Activated CD4-positive, alpha-beta T cell treated with anti-CD3 and anti-CD28 coated beads for 1 hour (primary cell): ENCODE results near the gene TMEM107.

Source experiments
- DNase-seq: peaks from one replicate; pipeline ENCODE4 v3.0.0-alpha.2; 2020

TMEM107 gene

GRCh38 chr17:8161289-8162232, 14.6 kb downstream of the TMEM107 start:
- DNase-seq = no peak

- DNase-seq = no peak
Observed at GRCh38 chr17:8160741-8161221, 15.4 kb downstream of the TMEM107 start.

DNA sequence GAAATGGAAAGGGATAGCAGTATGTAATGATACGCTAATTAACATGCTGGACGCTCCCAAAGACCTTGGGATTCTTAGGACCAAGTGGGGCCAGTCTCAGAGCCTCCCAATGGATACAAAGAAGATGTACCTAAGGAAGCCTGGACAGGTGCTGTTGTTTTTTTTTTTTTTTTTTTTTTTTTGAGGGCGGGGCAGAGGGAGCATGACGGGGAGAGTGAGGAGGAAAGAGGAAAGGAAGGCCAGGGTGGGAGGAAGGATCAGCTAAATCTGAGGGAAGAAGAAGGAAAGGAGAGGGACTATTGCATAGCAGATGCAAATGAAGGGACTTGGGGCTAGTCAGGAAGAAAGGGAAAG, 16.0 kb downstream of the TMEM107 start:
- DNase-seq = no peak

GRCh38 chr17:8159459-8160223, 16.5 kb downstream of the TMEM107 start:
- no peak for DNase-seq

DNA sequence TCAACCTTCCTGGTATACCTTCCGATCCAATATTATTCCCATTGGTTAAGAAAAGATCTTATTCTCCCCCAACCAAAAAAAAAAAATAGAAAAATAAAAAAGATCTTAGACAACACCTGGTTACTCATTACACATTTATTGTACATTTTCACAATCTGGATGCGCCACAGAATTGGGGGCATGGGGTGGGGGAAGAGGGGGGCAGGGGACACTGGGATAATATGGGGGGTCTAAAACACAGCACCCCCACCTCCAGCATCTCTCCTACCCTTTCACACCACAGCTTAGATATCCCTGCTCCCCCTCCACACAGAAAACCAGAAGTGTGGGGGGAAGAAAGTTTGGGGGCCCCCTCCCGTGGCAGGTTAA, 17.2 kb downstream of the TMEM107 start:
- DNase-seq = no peak

DNA sequence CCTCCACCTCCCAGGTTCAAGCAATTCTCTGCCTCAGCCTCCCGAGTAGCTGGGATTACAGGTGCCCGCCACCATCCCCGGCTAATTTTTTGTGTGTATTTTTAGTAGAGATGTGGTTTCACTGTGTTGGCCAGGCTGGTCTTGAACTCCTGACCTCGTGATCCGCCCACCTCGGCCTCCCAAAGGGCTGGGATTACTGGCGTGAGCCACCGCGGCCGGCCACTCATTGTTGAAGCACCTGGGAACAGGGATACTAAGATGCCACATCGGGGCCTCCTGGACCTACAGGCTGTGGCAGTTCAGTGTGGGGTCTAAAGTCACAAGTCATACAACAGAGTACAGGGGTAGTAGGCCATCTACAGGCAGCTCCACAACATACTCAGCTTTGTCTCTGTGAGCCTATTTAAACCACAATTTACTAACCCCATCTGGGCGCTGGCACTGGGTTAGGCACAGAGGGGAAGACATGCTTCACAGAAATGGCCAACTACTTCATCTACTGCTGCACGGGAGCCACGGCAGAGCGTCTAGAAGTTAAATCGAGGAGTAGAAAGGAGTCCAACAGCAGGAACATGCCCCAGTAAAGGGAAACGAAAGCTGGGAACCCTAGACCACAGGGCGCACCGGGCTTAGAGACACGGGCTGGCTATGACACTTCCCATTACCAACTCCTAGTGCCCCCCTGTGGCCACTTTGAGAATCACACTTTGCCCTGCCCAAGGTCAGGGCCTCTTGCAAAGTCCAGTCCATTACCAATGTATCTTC, 17.7 kb downstream of the TMEM107 start:
- peak; percentile 70 for DNase-seq

GRCh38 chr17:8156246-8156992, 19.8 kb downstream of the TMEM107 start:
- peak; percentile 100 for DNase-seq

- DNase-seq = no peak
Observed at GRCh38 chr17:8155996-8156245, 20.3 kb downstream of the TMEM107 start.

- no peak for DNase-seq
Observed at GRCh38 chr17:8155231-8155995, 20.8 kb downstream of the TMEM107 start.

- no peak for DNase-seq
Observed at GRCh38 chr17:8154608-8155155, 21.5 kb downstream of the TMEM107 start.

DNA sequence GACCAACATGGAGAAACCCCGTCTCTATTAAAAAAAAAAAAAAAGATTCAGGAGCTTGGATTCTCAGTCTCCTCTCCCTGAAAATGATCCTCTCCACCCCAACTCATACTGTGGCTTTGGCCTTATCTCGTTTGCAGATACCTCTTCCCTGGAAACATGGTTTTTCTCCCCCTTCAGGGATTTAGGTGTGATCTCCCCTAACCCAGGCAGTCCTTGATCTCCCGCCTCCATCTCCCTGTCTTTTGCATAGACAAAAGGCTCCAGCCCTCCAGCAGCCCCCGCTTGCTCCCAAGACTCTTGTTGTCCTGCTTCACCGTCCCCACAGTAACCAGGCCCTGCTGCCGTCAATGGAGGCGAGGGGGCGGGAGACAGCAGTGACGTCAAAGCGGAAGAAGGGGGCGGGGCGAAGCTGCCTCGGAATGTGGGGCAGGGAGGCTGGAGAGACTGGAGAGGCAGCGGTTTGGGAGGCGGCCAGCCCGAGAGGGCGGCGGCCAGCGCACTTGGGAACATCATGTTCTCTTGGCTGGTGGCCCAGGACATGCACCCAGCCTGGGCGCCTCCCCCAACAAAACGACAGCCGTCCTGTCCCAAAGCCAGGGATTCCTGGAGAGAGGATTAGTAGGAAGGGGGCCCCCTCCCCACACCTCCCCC, 22.1 kb downstream of the TMEM107 start:
- DNase-seq = peak; percentile 79

GRCh38 chr17:8153525-8153956, 22.6 kb downstream of the TMEM107 start:
- no peak for DNase-seq

DNA sequence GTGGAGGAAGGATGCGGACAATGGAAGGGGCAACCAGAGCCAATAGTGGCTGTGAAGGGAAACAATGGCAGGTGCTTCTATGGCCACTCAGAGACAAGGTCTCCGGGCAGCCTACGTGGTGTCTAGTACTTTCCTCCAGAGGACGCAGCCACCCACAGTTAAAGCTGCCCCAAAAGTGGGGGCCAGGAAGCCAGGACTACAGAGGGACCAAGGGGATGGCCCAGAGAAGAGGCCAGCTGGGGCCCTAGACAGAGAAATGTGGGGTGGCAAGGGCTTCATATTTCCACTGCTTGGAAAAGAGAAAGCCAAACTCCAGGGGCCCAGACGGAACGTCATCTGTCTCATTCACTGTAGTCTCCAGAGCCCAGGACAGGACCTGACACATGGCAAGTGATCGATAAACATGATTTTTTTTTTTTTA, 23.1 kb downstream of the TMEM107 start:
- DNase-seq = no peak

DNA sequence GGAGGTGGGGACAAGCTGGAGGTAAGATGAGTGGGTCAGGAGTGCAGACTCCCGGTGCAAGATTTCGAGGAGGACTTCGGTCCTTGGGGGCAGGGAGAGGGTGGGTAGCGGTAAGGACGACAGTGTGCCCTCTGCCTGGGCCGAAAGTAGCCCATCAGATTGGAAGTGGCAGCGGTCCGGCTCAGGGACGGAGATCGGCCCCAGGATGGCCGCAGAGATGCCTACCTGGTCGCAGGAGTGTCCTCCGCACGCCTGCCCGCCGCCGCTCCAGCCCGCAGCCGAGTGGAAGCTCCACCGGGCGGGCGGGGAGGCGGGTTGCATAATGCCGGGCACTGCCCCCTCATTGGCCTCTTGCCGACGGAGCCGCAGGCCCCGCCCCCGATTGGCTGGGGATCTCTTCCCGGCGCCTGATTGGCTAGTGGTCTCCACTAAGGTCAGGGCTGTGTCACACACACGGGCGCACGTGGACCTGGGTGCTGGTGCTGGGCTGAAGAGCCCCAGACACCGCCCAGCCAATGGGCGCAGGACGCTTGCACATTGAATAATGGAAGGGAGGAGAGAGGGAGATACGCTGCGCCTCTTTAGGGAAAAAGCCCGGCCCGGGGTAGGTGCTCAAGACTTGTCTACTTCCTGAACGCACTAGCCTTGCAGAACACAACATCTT, 23.9 kb downstream of the TMEM107 start, which contains the start of gene PER1:
Gene PER1 (minus strand): TSS at position 293 of the 664 bp plus-strand sequence. CDS start 1,698 bp downstream, outside the sequence.
- peak; percentile 71 for DNase-seq

DNA sequence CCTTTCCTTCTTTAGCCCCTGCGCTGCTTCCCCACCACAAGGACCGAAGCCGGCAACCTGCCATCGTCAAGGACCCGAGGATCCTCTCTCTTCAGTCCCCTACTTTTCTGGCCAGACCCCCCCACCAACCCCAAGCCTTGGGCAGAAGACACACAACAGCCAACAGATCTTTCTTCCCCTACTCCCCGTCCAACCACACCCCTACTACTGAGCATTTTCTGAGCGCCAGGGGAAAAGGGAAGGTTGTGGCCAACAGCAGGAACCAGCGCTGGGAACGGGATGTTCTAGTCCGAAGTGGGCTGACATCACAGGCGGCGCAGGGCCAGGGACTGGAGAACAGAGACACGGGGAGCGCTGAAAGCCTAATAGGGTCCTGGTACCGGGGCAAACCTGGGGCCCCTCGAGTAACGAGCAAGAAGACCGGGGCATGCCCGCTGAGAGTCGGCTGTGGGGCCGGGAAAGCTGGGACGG, 24.5 kb downstream of the TMEM107 start:
- DNase-seq = no peak

- peak; percentile 87 for DNase-seq
Observed at GRCh38 chr17:8151120-8151640, 25.0 kb downstream of the TMEM107 start.

- DNase-seq = no peak
Observed at GRCh38 chr17:8150194-8151119, 25.7 kb downstream of the TMEM107 start.

DNA sequence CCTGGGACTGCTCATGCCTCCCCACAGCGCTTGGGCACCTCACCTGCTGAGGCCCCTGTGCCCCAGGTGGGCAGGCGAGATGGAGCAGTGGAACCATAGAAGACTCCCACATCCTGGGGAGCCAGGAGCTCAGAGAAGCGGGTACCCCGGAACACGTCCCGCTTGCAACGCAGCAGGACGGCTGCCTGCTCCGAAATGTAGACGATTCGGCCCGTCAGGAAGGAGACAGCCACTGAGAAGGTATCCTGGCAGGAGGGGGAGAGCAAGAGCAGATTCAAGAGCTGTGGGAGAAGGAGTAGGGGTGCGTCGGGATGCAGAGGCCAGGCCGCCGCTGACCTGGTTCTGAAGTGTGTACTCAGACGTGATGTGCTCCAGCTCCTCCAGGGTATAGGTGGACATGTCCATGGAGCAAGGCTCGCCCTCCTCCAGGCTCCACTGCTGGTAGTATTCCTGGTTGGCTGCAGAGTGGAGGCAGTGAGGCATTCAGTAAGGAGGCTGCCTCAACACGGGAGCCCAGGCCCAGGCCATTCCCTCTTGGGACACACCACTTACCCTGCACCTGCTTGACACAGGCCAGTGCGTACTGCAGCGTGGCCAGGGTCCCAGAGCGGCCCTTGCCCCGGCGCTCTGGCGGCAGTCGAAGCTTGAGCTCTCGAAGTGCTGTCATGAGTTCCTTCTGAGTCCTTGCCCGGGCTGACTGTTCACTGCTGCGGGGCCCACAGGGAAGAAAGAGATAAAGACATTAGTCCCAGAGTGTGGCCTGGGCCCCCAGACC, 26.6 kb downstream of the TMEM107 start:
- DNase-seq = no peak
